HG03064 (cell line): Measurements from ENCODE around the gene SPDYE2.
A peak's percentile ranks its signal among the peaks of the same experiment; 100 is the strongest.
"Not testable (repeated sequence)": the region's sequence is repeated elsewhere in the genome, so short reads cannot be mapped to it uniquely, and the experiment has no call there.

Experiments
- ATAC-seq: cut with Tn5 transposase; IDR thresholded peaks from one replicate; pipeline ENCODE4 v1.9.1; 2021; ENCODE audit warnings: low read depth; ENCODE audit not compliant: unreplicated experiment

The SPDYE2 gene, protein sequence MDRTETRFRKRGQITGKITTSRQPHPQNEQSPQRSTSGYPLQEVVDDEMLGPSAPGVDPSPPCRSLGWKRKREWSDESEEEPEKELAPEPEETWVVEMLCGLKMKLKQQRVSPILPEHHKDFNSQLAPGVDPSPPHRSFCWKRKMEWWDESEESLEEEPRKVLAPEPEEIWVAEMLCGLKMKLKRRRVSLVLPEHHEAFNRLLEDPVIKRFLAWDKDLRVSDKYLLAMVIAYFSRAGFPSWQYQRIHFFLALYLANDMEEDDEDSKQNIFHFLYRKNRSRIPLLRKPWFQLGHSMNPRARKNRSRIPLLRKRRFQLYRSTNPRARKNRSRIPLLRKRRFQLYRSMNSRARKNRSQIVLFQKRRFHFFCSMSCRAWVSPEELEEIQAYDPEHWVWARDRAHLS

DNA sequence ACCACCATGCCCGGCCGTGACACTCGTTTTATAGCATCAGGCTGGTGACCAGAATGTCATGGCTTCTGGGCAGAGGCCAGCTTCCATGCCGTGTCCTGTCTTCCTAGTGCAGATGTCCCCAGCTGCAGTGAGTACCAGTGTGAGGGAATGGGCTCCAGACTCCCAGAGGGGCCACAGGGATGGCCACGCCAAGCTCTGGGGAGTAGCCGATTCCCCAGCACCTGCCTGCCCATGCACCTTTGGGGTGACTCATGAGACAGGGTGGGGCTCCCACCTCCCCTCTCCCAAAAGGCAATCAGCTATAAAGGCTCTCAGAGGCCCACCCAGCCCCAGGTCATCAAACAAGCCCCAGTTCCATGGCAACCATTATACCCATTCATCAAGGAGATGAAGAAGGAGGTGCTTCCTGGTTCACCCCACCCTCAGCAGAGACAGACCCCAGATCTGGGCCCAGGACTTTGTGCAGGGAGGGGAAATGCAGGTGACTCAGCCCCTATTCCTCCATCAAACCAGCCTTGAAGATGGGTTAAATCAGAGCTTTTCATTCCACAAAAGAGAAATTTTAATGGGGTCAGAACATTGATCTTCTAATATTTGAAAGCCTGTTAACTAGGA is at the start of gene SPDYE2:
Gene SPDYE2 (plus strand): TSS at position 419 of the 615 bp plus-strand sequence. CDS start 2,030 bp downstream, outside the sequence.
- ATAC-seq = not testable (repeated sequence)

DNA sequence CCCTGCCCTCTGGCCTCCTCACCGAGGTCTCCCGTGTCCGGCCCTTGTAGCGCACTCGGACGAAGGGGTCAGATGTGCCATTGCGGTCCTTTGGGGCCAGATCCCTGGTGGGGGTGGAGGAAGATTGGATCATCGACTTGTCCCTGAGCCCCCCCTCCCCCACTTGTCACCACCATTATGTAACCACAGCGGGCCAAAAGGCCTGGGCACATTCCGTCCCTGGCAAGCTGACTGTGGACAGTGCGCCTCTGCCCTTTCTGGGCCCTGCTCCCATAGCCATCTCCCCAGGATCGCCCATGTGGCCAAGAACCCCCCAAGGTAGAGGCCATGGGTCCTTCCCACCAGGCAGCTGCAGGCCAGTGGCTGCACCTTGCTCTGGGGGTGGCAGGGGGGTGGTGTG is 47.9 kb upstream of the SPDYE2 start:
- ATAC-seq = not testable (repeated sequence)

DNA sequence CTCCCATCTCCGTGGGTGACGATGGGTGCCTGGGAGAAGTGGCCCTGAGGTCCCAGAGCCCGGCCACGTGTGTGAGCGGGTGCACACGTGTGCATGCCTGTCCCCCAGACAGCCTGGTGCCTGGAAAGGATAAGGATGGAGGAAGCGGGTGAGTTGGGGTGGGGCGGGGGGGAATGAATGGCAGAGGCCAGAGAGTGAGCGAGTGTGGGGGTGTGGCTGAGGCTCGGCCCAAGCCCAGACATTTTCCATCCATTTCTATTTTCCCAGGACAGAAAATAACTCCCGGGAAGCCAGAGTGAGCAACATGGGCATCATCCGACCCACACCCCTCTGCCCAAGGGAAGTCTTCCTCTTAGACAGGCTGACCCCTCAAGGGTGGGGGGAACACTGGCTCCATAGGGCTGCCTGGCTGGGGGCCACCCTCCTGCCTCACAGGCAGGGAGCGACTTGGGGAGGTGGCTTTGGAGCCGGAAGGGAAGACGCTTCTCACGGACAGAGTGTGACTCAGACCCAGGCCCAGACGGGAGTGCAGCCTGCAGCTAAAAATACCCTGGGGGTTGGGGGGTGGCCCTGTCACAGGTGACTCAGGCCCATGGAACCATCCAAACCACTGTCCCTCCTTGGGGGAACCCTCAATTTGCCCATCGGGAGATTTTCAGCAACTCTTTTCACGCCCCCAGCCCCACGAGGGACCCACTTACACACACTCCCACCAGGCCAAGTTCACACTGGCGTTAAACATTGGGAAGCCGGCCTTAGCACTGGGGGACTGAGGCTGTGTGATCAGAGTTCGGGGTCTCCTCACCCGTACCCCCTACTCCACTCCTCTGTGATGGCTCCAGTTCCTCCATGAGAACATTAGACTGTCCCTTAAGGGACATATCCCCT is 45.5 kb upstream of the SPDYE2 start:
- ATAC-seq = not testable (repeated sequence)

DNA sequence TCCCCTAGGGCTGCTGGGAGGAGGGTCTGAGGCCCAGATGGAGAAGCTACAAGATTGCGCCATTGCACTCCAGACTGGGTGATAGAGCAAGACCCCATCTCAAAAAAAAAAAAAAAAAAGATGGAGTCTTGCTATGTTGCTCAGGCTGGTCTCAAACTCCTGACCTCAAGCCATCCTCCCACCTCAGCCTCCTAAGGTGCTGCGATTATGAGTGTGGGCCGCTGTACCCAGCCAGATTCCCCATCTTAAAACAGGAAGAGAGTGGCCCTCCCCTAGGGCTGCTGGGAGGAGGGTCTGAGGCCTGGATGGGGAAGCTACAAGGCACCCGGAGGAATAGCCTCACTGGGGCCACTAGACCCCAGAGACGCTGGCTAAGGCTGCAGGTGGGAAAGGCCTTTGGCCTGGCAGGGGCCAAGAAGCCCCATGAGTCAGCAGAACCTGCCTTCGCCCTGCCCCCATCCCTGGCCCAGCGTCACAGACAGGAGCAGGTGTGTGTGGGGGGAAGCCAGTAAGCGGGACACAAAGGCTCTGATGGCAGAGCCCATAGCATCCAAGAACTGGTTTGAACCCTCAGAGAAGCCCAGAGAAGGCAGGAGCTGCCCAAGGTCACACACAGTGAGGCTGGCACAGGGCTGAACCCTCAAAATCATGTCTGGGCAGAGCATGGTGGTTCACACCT is 43.5 kb upstream of the SPDYE2 start:
- not testable (repeated sequence) for ATAC-seq

DNA sequence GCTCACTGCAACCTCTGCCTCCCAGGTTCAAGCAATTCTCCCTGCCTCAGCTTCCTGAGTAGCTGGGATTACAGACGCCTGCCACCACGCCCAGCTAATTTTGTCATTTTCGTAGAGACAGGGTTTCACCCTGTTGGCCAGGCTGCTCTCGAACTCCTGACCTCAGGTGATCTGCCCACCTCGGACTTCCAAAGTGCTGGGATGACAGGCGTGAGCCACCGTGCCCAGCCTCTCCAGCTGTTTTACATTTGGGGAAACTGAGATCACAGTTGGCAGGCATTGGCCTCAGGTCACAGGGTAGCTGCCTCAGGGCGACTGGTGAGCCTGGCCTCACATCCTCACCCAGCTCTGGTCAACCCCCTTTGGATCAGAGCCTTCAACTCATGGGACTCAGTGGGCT is 40.5 kb upstream of the SPDYE2 start:
- ATAC-seq = not testable (repeated sequence)

DNA sequence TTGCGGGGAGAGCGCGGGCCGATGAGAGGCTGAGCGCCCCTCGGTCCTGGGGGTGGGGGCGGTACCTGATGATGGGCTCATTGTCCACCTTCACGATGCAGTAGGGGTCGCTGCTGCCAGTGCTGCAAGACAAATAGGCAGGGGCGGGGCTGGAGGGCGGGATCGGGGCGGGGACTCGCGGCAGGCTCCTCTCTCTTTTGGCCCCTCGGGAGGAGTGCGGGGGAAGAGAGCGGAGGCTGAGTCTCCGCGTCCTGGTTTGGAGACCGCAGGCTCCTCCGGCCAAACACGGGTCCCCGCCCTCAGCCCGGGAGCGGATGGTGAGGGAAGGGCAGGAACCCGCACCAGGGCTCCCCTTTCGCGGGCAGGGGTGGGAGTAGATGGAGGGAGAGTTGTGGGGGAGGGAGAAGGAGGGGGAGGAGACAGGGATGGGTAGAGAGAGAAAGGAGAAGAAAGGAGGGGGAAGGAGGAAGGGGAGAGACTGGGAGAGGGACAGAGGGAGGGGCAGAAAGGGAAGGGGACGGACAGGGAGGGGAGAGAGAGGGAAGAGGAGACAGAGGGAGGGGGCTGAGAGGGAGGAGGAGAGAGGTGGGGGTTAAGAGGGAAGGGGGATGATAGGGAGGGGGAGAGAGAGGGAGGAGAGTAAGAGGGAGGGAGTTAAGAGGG is 39.0 kb upstream of the SPDYE2 start:
- peak; percentile 38 for ATAC-seq

DNA sequence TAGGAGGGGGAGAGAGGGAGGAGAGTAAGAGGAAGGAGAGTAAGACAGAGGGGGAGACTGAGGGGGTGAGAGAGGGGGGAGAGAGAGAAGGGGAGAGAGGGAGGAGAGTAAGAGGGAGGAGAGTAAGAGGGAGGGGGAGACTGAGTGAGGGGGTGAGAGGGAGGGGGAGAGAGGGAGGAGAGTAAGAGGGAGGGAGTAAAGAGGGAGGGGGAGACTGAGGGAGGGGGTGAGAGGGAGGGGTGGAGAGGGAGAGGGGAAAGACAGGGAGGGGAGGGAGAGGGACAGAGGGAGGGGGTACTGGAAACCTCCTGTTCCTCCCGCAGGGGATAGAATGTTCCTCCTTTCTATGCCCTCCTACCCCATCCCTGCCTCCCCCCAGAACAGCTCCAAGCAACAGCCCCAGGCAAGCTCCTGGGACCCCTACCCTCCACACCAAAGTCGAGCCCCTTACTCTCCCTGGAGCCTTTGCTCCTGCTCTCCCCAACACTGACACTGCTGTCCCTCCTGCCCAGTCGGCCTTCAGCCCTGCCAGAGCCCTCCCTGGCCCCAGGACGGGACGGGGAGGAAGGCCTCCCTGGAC is 38.3 kb upstream of the SPDYE2 start:
- ATAC-seq = not testable (repeated sequence)

DNA sequence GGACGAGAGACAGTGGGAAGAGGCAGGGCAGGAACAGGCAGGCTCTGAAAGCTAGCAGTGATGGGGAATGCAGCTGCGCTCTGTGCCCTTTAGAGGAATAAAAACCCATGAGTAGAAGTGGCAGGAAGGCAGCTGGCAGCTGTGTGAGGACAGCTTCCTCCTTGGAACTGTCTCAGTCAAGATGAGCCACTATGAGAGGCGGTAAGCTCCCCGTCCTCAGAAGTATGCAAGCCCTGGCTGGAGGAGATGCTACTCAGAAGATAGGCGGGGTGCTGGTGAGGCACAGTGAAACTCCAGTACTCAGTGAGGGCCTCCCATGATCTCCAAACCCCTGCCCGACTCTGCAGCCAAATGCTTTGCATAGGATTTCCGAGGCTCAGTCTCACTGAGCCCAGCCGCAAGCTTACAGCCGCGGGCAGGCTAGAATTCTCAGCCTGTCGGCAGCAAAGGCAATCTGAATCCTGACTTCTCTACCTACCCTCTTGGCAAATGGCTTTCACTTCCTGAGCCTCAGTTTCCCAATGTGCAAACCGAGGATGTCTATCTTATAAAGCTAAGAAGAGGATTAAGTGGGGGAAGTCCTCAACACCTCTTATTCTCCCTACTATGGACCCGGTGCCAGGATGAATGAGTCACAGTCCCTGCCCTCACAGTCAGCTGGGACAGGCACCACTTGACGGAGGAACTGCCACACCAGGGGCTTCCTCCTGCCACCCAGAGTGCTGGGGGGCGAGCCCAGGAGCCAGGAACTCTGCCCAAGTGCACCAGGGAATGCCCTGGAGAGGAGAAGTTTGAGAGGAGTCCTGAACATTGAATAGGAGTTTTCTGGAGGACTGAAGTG is 35.9 kb upstream of the SPDYE2 start:
- ATAC-seq = peak; percentile 46

DNA sequence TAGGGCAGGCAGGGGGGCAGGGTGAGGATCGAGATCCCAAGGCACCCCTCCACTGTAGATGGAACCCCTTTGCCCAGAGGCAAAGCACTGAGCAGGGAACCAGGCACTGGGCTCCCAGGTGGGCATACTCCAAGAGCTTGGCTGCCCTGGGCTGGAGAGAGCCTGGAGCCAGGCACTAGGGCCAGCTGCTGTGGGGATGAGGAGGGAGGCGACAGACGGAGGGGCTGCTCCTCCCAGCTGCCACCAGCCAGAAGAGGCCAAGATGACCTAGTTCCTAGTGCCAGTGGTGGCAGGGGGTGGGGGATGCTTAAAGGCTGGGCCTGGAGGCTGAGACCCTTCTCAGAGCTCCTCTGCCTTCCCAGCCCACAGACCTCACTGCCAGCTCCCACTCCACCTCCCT is 35.1 kb upstream of the SPDYE2 start:
- not testable (repeated sequence) for ATAC-seq

DNA sequence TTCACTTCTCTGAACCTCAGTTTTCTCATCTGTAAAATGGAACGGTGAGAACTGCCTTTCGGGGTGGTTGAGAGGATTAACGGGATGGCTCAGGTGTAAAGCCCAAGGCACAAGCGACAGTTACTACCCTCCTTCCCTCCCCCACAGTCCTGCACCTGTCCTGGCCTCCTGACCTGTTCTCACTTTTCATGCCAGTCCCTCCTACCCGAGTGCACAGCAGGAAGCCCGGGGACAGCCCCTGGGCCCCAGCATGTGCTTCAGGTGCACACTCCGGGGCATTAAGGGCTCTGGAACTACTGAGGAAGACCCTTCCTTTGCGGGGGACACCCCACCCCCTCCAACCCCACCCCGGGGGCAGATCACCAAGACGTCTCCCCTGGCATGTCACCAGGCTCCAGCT is 34.1 kb upstream of the SPDYE2 start:
- ATAC-seq = not testable (repeated sequence)

DNA sequence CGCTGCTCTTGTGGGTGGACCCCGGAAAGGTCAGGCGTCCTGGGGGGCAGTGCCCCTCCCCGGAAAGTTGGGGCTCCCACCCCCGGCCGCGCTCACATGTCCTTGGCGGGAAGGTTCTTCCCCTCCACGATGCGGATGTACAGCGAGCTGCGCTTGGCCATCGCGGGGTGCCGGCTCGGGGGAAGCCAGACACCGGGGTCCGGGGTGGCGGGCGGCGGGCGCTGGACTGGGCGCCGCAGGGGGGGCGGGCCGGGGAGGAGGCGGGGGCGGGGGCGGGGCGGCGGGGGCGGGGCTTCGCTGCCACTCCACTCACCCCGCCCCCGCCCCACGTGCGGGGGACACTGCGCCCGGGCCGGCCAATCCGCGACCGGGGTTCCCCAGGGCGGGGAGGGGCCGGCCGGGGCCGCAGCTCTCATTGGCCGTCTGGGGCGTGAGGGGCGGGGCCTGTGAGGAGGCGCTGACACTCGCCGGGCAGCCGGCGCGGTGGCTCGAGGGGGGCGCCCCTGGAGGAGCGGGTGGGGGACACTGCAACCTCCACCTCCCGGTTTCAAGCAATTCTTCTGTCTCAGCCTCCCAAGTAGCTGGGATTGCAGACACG is 33.4 kb upstream of the SPDYE2 start, which contains the start of gene RASA4B:
Gene RASA4B (minus strand): TSS at position 228 of the 598 bp plus-strand sequence. CDS start 67 bp downstream, at position 161.
- peak; percentile 61 for ATAC-seq

DNA sequence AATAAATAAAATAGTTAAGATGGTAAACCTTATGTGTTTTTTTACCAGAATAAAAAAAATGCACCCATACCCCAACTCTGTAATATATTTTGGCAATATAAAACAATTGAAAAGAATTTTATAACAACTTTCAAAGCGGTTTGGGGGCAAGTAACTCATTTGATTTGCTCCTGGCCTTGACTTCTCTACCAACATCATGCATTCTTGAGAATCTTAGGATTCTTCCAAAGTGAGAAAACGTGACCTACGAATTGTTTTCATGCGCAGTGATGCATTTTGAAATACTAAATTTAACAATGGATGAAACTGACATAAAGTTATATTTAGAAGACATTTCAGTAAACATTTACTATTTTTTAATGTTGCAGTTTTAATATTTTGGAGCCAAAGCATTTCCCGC is 30.2 kb upstream of the SPDYE2 start:
- ATAC-seq = not testable (repeated sequence)

DNA sequence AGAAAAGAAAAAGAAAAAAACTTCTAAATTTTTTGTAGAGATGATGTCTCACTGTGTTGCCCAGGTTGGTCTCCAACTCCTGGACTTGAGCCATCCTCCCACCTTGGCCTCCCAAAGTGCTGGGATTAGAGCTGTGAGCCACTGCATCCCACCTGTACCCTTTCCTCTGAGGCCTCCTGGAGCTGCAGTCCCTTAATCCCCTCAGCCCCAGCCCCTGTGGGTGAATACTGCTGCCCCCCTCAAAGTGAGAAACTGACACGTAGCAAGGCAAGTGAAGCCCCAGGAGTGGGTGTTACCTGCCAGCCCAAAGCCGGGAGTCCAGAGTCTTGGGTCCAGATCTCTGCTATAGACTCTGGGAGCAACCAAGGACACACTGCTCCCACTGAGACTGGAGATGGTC is 26.2 kb upstream of the SPDYE2 start:
- not testable (repeated sequence) for ATAC-seq

DNA sequence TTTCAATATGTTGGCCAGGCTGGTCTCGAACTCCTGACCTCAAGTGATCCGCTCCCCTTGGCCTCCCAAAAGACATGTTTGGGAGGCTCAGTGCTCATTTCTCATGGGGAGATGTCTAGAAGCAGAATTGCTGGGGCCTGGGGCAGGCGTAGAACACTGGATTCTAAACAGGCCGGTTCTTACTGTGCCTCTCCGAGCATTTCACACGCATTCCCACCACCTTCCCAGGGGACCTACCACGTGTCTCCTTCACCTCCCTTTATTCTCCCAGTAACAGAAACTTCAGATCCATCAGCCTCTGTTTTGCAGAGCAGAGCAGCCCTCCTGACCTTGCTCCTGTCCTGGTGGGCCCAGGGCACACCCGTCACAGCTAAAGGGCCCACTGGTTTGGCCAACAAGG is 23.8 kb upstream of the SPDYE2 start:
- not testable (repeated sequence) for ATAC-seq

DNA sequence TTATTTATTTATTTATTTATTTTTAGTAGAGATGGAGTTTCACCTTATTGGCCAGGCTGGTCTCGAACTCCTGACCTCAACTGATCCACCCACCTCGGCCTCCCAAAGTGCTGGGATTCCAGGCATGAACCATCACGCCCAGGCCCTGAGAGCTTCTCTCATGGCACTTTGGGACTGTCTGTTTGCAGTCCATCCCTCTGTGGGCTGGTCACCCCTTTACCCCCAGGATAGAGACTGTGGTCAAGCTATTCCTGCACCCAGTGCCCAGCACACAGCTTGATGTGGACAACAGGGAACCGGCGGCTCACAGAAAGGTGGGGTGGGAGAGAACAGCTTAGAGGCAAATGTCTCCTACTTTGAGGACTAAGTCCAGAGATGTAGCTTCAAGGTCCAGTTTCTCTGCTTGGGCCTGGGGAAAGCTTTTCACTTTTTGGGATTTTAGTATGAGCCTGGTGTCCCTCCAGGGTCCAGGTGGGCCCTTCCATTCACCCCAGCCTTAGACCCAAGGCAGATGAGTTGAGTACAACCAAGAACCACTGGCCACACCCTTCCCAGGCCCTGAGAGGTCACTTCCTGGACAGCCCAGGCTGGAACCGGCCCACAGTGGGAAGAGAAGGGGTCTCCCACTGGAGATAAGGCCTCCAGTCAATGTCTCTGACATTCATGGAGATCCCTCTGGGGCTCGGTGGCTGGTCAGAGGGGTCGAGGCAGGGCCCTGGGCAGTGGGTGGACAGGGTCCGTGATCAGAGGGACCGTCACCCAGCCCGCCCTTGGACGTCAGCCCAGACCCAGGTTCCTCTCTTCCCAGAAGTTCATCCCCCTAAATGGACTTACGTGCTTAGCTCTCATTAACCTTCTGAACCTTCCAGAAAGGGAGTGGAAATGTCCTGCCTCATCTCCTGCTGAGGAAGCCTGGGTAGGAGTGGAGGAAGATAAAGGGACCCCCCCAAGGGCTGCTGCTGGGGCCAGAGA is 22.9 kb upstream of the SPDYE2 start:
- ATAC-seq = not testable (repeated sequence)

DNA sequence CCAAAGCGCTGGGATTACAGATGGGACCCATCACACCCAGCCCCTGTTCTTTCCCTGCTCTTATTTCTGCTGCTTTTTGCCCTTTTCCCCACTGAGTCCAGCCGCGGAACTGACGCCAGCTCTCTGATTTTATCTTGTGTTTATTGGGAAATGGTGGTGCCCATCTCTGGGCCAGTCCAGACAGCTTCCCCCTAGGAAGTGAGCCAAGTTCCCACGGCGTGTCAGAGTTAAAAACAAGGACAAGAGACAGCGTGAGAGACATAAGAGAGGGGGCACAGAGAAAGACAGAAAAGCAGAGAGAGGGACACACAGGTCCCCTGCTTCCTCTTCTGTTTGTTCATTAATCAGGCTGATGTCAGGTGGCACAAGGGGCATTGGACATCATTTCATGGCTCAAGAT is 19.4 kb upstream of the SPDYE2 start:
- not testable (repeated sequence) for ATAC-seq

DNA sequence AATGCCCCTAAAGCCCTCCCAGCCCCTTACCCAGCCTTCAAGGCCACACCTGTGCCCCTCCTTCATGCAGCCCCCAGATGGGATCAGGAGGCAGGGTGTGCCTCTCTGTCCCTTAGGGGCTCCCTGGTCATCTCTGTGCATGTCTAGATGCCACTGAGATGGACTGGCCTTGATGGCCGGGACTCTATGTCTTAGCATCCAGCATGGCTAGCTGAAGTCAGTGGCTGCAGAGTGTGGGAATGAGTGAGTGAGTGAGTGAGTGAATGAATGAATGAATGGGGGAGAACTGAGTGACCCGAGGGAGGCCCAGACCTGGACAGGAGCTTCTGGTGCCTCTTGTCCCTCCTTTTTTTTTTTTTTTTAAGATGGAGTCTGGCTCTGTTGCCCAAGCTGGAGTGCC is 18.9 kb upstream of the SPDYE2 start:
- ATAC-seq = not testable (repeated sequence)
